Progenitor cell of endocrine pancreas (in vitro differentiated cells): ENCODE measurements around the gene GALK2. TPM values are rescaled to one million over a fixed set of nuclear protein-coding genes. Genes with fewer than 3 reads are reported as not detected.

ENCODE experiments used
- DNase-seq: peaks from one replicate; pipeline ENCODE4 v3.0.0; 2021; ENCODE audit warnings: low spot score; ENCODE audit not compliant: unreplicated experiment
- H3K27ac Mint-ChIP-seq: 2 replicates; pipeline ENCODE4 v1.8.0; 2021; ENCODE audit warnings: mild to moderate bottlenecking, moderate library complexity, mixed read lengths
- H3K27me3 Mint-ChIP-seq: 2 replicates; pipeline ENCODE4 v1.8.0; 2021; ENCODE audit warnings: mixed read lengths
- H3K36me3 Mint-ChIP-seq: 2 replicates; pipeline ENCODE4 v1.8.0; 2022; ENCODE audit warnings: mixed read lengths; ENCODE audit not compliant: insufficient read depth
- H3K4me1 Mint-ChIP-seq: 2 replicates; pipeline ENCODE4 v1.8.0; 2021; ENCODE audit warnings: low read depth, mixed read lengths
- H3K4me3 Mint-ChIP-seq: 2 replicates; pipeline ENCODE4 v1.8.0; 2021; ENCODE audit warnings: low read depth, mild to moderate bottlenecking, moderate library complexity, mixed read lengths
- H3K9me3 Mint-ChIP-seq: 2 replicates; pipeline ENCODE4 v1.8.0; 2021; ENCODE audit warnings: low read depth, mixed read lengths
- CTCF ChIP-seq: fragments of 200-600 bp; sonication (generic); IDR thresholded peaks from one replicate; pipeline ENCODE4 v1.5.0; 2021; ENCODE audit warnings: antibody characterized with exemption, mild to moderate bottlenecking; ENCODE audit not compliant: unreplicated experiment
- total RNA-seq: library from RNA; stranded (reverse); gene quantifications from 2 replicates; pipeline ENCODE4 v1.2.1, GENCODE V29; 2021

Gene GALK2
- total RNA-seq, 1 donor from 2014 or later: 21.1 TPM

- peaks cover 4% of the 10 kb centered on the region for H3K4me1 Mint-ChIP-seq
- no peak for DNase-seq
These were observed 116.8 kb downstream of the GALK2 start for GRCh38 chr15:49286649-49287404.

GRCh38 chr15:49287481-49287880 is 117.4 kb downstream of the GALK2 start:
- no peak overlapping the region for H3K4me3 Mint-ChIP-seq
- peaks cover 23% of the 10 kb centered on the region for H3K36me3 Mint-ChIP-seq
- H3K27me3 Mint-ChIP-seq: no peaks in the 10 kb centered on the region
- no peaks in the 10 kb centered on the region for H3K9me3 Mint-ChIP-seq
- H3K27ac Mint-ChIP-seq: no peak overlapping the region
- H3K4me1 Mint-ChIP-seq: peaks cover 4% of the 10 kb centered on the region
- no peak for TF ChIP-seq CTCF
- DNase-seq: no peak

More at GRCh38 chr15:49286649-49287404, 116.8 kb downstream of the GALK2 start:
- H3K27ac Mint-ChIP-seq: no peak overlapping the region
- no peak for TF ChIP-seq CTCF
- no peaks in the 10 kb centered on the region for H3K27me3 Mint-ChIP-seq
- peaks cover 21% of the 10 kb centered on the region for H3K36me3 Mint-ChIP-seq
- H3K4me3 Mint-ChIP-seq: no peak overlapping the region
- H3K9me3 Mint-ChIP-seq: no peaks in the 10 kb centered on the region

- no peak for TF ChIP-seq CTCF
- Mint-ChIP-seq H3K36me3 (peaks cover 27% of the 10 kb centered on the region), H3K4me3 (no peak overlapping the region), H3K27me3 (no peaks in the 10 kb centered on the region), H3K4me1 (peaks cover 4% of the 10 kb centered on the region), H3K9me3 (no peaks in the 10 kb centered on the region), H3K27ac (no peak overlapping the region)
- DNase-seq: no peak
These were observed 118.3 kb downstream of the GALK2 start for GRCh38 chr15:49288391-49288790.

GRCh38 chr15:49290191-49290590 is 120.1 kb downstream of the GALK2 start:
- no peak for DNase-seq
- H3K27ac Mint-ChIP-seq: no peak overlapping the region
- H3K36me3 Mint-ChIP-seq: peaks cover 16% of the 10 kb centered on the region
- H3K4me3 Mint-ChIP-seq: no peak overlapping the region
- H3K4me1 Mint-ChIP-seq: peaks cover 10% of the 10 kb centered on the region
- no peaks in the 10 kb centered on the region for H3K27me3 Mint-ChIP-seq
- no peak for TF ChIP-seq CTCF
- no peaks in the 10 kb centered on the region for H3K9me3 Mint-ChIP-seq

GRCh38 chr15:49293941-49294340 is 123.9 kb downstream of the GALK2 start:
- H3K9me3 Mint-ChIP-seq: peaks cover 12% of the 10 kb centered on the region
- peaks cover 6% of the 10 kb centered on the region for H3K4me1 Mint-ChIP-seq
- no peaks in the 10 kb centered on the region for H3K27me3 Mint-ChIP-seq
- H3K4me3 Mint-ChIP-seq: no peak overlapping the region
- no peak for DNase-seq
- peaks cover 15% of the 10 kb centered on the region for H3K36me3 Mint-ChIP-seq
- no peak overlapping the region for H3K27ac Mint-ChIP-seq
- no peak for TF ChIP-seq CTCF
